Suppressor macrophage treated with lipopolysaccharide for 1 hour (primary cell): ENCODE data around the gene SCO1.

Source experiments
- DNase-seq, 3 donors: peaks; one replicate each; pipeline ENCODE4 v3.0.0-alpha.2; 2020 to 2022

The SCO1 gene

GRCh38 chr17:10652984-10653659, 44.2 kb downstream of the SCO1 start:
- DNase-seq: peak; percentile 58 to 65 (median 64)

DNA sequence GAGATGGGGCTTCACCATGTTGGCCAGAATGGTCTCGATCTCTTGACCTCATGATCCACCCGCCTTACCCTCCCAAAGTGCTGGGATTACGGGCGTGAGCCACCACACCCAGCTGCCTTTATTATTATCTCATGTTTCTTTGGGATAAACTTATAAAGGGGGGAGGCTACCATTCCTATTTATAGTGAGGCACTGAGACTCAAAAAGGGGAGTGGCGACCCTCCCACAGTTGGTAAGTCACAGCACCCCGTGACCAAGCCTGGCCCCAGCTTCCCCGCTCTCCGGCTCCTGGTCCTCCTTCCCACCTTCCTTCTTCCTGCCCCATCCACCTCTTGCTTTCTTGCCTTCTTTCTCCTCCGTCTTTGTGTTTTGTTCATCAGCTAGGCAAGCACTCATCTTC, 45.4 kb downstream of the SCO1 start:
- no peak for DNase-seq

GRCh38 chr17:10649602-10650001, 47.7 kb downstream of the SCO1 start:
- no peak for DNase-seq

GRCh38 chr17:10648956-10649355, 48.4 kb downstream of the SCO1 start:
- DNase-seq: no peak

DNA sequence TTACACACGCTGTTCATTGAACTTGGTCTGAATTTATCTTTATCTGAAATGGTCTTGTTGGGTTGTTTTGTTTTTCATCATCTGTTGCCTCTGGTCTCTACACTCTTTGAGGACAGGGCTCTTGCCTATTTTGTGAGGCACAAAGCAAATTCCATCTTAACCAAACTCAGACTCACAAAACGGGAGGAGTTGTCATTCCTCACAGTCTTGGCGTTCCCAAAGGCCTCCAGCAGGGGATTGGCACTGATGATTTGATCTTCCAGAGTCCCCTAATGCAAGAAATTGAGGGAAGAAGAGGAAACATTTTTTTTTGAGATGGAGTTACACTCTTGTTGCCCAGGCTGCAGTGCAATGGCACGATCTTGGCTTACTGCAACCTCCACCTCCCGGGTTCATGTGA, 49.0 kb downstream of the SCO1 start:
- DNase-seq: no peak

GRCh38 chr17:10646392-10646990, 50.8 kb downstream of the SCO1 start:
- peak; percentile 71 to 86 (median 77) for DNase-seq

DNA sequence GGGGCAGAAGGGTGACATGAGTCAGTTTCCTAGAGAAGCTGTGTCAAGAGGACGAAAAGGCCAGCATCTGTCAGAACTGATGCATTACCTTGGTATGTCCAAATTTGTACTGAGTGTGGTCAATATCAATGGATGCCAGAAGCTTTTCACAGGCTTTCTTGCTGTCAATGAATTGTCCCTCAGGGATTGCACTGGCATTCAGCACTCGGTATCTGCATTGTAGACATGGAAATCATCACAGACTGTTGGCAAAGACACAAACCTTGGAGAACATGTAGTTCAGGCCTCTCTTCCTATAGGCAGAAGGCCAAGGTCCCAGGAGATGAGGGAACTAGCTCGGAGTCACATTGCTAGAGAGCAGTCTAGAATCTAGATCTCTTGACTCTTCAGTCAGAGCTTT, 56.9 kb downstream of the SCO1 start:
- no peak for DNase-seq

DNA sequence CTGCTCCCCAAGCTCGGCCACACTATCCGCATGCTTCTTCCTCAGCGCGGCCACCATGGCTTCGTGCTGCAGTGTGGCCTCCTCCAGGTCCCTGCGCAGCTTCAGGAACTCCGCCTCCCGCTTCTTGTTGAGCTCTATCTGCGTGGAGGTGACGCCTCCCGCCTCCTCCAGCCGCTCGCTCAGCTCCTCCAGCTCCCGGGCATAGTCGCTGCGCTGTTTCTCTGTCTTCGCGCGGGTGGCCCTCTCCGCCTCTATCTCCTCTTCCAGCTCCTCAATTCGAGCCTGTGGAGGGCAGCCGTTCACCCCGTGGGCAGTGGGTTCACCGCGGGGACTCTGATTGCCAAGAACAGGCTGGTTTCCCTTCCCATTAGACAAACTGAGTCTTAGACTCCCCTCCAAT, 59.2 kb downstream of the SCO1 start:
- no peak for DNase-seq

DNA sequence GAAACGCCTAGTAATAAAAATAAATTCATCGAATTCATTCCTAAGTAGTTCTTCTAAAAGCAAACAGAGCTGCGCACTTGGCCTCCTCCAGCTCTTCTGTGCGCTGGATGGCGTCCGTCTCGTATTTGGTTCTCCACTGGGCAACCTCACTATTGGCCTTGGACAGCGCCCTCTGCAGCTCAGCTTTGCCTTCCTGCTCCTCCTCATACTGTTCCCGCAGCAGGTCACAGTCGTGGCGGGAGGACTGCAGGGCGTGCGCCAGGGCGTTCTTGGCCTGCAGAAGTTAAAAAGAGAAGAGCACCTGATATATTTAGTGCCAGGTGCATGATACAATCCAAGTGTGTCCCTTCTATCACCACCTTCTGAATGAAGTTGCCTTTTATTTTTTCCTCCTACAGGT, 62.0 kb downstream of the SCO1 start:
- no peak for DNase-seq

GRCh38 chr17:10633738-10634379, 63.5 kb downstream of the SCO1 start:
- DNase-seq: no peak

DNA sequence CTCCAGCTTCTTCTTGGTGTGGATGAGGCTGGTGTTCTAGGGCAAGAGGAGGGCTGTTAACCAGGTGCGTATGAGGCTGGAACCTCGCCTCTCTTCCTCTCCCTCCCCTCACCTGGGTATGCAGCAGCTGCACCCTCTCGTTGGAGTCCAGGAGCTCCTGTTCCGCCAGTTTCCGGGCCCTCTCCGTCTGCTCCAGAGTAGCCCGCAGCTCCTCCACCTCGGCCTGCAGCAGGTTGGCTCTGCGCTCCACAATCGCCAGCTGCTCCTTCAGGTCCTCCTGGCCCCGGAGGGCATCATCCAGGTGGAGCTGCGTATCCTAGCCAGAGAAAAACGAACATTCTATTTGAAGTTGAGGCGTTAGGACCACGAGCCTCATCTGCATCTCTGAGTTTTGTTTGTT, 65.6 kb downstream of the SCO1 start:
- no peak for DNase-seq

DNA sequence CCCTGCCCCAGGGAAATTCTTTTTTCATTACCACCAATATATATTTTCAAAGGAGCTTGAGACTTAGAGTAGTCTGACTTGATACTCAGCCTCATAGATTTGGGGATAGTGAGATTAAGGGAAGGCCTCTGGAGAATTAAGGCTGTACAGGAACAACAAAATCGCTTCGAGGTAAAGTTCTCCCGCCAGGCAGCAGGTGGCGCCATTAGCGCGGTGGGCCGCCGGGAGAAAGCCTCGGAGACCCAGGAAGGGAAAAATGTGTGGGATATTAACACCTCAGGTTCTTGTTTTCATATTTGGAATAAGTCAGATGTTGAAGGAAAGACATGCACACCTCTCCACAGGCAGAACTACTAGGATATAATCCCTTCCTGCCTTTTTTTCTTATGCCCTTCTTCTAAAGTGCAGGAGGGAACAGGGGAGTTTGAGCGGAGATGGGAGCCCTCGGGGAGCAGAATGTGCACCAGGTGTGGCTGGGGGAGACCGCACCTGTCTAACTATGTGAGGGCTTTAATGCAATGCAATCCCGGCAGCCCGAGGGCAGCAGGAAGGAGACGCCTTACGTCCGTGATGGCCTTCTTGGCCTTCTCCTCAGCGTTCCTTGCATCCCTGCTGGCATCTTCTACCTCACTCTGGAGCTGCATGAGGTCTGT, 66.2 kb downstream of the SCO1 start:
- peak; percentile 27 to 59 (median 43) for DNase-seq

DNA sequence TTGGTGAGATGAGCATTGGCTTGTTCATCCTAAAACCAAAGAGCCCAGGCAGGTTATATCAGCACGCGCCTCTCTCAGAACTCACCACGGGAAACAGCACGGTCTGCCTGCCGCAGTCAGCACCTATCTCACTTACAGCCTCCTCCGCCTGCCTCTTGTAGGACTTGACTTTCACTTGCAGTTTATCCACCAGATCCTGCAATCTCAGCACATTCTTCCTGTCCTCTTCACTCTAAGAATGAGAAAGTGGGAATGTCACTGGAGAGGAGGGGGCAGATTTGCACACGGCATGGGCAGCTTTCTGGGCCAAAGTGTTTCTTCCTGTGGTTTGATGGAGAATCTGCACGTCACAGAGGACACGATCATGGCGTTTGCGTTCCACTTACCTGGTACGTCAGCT, 67.6 kb downstream of the SCO1 start:
- no peak for DNase-seq

- DNase-seq: no peak
Observed at GRCh38 chr17:10628756-10629155, 68.6 kb downstream of the SCO1 start.

GRCh38 chr17:10626390-10626789, 70.9 kb downstream of the SCO1 start:
- no peak for DNase-seq

GRCh38 chr17:10624969-10625368, 72.4 kb downstream of the SCO1 start:
- DNase-seq: no peak

GRCh38 chr17:10623737-10624338, 73.5 kb downstream of the SCO1 start:
- DNase-seq: no peak

DNA sequence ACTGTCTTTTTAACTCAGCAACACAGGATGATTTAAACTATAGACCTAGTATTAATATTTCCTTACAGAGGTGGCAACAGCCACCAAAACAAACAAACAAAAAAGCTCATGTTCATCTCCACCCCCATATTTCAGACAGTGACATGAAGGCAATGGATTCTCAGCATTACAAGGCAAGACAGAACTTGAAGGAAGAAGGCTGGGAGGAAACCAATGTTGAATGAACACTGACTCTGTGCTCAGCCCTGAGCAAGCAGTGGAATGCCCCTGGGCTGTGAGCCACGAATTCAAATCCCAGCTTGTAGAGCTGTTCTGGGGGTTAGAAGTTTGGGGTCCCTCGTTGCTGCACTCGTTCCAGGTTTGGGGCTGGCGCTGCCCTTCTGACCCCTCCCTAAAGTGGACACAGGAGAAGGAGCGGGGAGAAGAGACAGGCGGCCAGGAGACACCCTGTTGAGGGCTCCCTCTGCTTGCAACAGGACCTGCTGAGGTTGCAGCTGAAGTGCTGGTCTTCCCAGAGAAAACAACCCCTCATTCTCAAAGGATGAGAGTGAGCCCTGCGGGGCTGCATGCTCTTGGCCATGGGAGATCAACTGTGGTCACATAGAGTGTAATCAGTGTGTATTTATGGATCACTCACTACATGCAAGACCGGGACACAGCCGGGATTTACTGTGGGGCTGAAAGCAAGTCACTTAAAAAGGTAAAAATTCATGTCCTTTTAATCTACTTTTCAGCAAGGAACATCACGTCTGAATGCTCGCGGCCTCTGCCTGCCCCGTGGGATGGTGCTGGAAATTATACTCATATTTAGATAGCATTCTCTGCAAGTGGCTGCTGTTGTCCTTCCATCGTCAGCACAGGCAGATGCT, 74.5 kb downstream of the SCO1 start:
- DNase-seq: no peak
